Tibial nerve (tissue), 4 donors: ENCODE data around the gene S100A13.

Experiments used
- EP300 ChIP-seq, 2 donors: sonication (generic); formaldehyde crosslinking; IDR thresholded peaks; one replicate each; pipeline ENCODE4 v1.6.1; 2017; ENCODE audit warnings: antibody characterized with exemption in 2 of 2, mild to moderate bottlenecking in 1 of 2
- POLR2A ChIP-seq, 2 donors: fragments of 450-650 bp; IDR thresholded peaks; one replicate each; pipeline ENCODE4 v1.6.1; 2017; ENCODE audit warnings: antibody characterized with exemption in 2 of 2, mild to moderate bottlenecking in 2 of 2, moderate library complexity in 2 of 2
- TF ChIP-seq, protein P1 (sequence below), 5 experiments: fragments of 200-600 bp in 3 of 5; fragments of 450-650 bp in 2 of 5; sonication (generic) in 3 of 5; IDR thresholded peaks; one replicate each; pipeline ENCODE4 v1.5.1; 2016 to 2019; ENCODE audit warnings: antibody characterized with exemption in 5 of 5, mild to moderate bottlenecking in 3 of 5, moderate library complexity in 2 of 5

DNA sequence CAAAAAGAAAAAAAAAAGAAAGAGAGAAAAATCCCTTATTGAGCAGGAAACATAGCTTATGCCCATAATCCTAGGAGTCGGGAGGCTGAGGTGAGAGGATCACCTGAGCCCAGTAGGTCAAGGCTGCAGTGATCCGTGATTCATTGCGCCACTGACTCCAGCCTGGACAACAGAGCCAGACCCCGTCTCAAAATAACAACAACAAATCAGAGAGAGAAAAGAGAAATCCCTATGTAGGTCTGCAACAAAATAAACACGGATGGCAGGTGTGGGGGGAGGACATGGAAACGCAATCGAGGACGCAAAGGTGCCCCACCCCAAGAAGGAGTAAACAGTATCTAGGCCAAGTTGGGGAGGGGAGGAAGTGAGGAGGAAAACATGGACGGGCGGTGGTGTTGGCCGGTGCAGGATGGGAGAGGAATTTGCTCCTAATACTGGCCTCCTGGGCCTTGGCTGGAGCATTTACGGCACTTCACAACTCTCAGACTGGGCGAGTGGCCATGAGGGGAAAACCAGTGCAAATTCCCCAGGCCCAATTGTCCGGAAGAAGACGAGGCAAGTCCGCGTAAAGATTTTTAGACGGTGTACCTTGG lies 6.0 kb upstream of the S100A13 start:
- TF ChIP-seq EP300 (IDR thresholded peaks at IDR 0.05) (no peak), POLR2A (IDR thresholded peaks at IDR 0.05) (no peak)
- TF ChIP-seq, protein P1, sequence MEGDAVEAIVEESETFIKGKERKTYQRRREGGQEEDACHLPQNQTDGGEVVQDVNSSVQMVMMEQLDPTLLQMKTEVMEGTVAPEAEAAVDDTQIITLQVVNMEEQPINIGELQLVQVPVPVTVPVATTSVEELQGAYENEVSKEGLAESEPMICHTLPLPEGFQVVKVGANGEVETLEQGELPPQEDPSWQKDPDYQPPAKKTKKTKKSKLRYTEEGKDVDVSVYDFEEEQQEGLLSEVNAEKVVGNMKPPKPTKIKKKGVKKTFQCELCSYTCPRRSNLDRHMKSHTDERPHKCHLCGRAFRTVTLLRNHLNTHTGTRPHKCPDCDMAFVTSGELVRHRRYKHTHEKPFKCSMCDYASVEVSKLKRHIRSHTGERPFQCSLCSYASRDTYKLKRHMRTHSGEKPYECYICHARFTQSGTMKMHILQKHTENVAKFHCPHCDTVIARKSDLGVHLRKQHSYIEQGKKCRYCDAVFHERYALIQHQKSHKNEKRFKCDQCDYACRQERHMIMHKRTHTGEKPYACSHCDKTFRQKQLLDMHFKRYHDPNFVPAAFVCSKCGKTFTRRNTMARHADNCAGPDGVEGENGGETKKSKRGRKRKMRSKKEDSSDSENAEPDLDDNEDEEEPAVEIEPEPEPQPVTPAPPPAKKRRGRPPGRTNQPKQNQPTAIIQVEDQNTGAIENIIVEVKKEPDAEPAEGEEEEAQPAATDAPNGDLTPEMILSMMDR (IDR thresholded peaks at IDR 0.05), result no peak
